Measurements from ENCODE around the gene HNRNPU.

GRCh38 chr1:244844155-244845121, 19.9 kb downstream of the HNRNPU start:
- no peak for TF ChIP-seq POLR2AphosphoS5 (IDR thresholded peaks at IDR 0.05)
- TF ChIP-seq, protein P1, sequence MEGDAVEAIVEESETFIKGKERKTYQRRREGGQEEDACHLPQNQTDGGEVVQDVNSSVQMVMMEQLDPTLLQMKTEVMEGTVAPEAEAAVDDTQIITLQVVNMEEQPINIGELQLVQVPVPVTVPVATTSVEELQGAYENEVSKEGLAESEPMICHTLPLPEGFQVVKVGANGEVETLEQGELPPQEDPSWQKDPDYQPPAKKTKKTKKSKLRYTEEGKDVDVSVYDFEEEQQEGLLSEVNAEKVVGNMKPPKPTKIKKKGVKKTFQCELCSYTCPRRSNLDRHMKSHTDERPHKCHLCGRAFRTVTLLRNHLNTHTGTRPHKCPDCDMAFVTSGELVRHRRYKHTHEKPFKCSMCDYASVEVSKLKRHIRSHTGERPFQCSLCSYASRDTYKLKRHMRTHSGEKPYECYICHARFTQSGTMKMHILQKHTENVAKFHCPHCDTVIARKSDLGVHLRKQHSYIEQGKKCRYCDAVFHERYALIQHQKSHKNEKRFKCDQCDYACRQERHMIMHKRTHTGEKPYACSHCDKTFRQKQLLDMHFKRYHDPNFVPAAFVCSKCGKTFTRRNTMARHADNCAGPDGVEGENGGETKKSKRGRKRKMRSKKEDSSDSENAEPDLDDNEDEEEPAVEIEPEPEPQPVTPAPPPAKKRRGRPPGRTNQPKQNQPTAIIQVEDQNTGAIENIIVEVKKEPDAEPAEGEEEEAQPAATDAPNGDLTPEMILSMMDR (IDR thresholded peaks at IDR 0.05) = no peak
